Liver (tissue), 9 donors: Measurements from ENCODE around the gene PERCC1. TPM values are rescaled to one million over a fixed set of nuclear protein-coding genes. Genes with fewer than 3 reads are reported as not detected.

Source experiments
- DNase-seq: peaks from one replicate; pipeline ENCODE4 v3.0.0-alpha.2; 2017; ENCODE audit warnings: low spot score
- H3K27ac ChIP-seq, 2 donors: one replicate each; pipeline ENCODE4 v1.7.0; 2013; ENCODE audit warnings: inconsistent platforms in 2 of 2, low read length in 2 of 2, control low read depth in 1 of 2, low read depth in 1 of 2, mild to moderate bottlenecking in 1 of 2
- H3K27me3 ChIP-seq, 4 donors: one replicate each; pipeline versions ENCODE4 v1.6.1 to v1.7.0; 2013; ENCODE audit warnings: low read length in 3 of 4, inconsistent platforms in 1 of 4, mild to moderate bottlenecking in 1 of 4, moderate library complexity in 1 of 4; ENCODE audit not compliant: control insufficient read depth in 4 of 4, insufficient read depth in 4 of 4
- H3K36me3 ChIP-seq, 4 donors: one replicate each; pipeline versions ENCODE4 v1.6.1 to v1.7.0; 2013; ENCODE audit warnings: low read length in 3 of 4, mild to moderate bottlenecking in 3 of 4, low read depth in 1 of 4, moderate library complexity in 1 of 4; ENCODE audit not compliant: control insufficient read depth in 4 of 4, insufficient read depth in 3 of 4
- H3K4me1 ChIP-seq, 4 donors: one replicate each; pipeline versions ENCODE4 v1.6.1 to v1.7.0; 2013; ENCODE audit warnings: low read length in 3 of 4, mild to moderate bottlenecking in 3 of 4, moderate library complexity in 1 of 4; ENCODE audit not compliant: control insufficient read depth in 4 of 4, insufficient read depth in 4 of 4
- H3K4me3 ChIP-seq, 3 donors: one replicate each; pipeline versions ENCODE4 v1.6.1 to v1.7.0; 2013; ENCODE audit warnings: low read length in 3 of 3, control low read depth in 1 of 3, low read depth in 1 of 3, mild to moderate bottlenecking in 1 of 3
- H3K9ac ChIP-seq, 2 donors: one replicate each; pipeline ENCODE4 v1.7.0; 2013; ENCODE audit warnings: low read length in 2 of 2, mild to moderate bottlenecking in 2 of 2, moderate library complexity in 2 of 2, control low read depth in 1 of 2, low read depth in 1 of 2
- H3K9me3 ChIP-seq, 4 donors: one replicate each; pipeline versions ENCODE4 v1.6.1 to v1.7.0; 2013; ENCODE audit warnings: low read length in 3 of 4; ENCODE audit not compliant: control insufficient read depth in 4 of 4
- ATF3 ChIP-seq: IDR thresholded peaks from 2 replicates; pipeline ENCODE4 v1.6.1; 2016; ENCODE audit warnings: antibody characterized with exemption
- CTCF ChIP-seq: fragments of 150-350 bp; IDR thresholded peaks from 2 replicates; pipeline ENCODE4 v1.5.1; 2017; ENCODE audit warnings: improper control_type of control experiment, low read depth, low read length; ENCODE audit not compliant: missing input control
- EGR1 ChIP-seq, 2 donors: IDR thresholded peaks; 2 replicates each; pipeline ENCODE4 v1.6.1; 2016 to 2018; ENCODE audit warnings: antibody characterized with exemption in 2 of 2, low read depth in 2 of 2
- FOXA1 ChIP-seq: IDR thresholded peaks from 2 replicates; pipeline ENCODE4 v1.6.1; 2016; ENCODE audit warnings: antibody characterized with exemption
- FOXA2 ChIP-seq: IDR thresholded peaks from 2 replicates; pipeline ENCODE4 v1.6.1; 2016; ENCODE audit warnings: antibody characterized with exemption
- GABPA ChIP-seq, 2 donors: IDR thresholded peaks in 1 of 2; conservative IDR thresholded peaks in 1 of 2; 2 replicates each; pipeline ENCODE4 v1.6.1; 2016; ENCODE audit warnings: antibody characterized with exemption in 2 of 2, mild to moderate bottlenecking in 1 of 2, moderate library complexity in 1 of 2
- HNF4A ChIP-seq, 2 donors: conservative IDR thresholded peaks; 2 replicates each; pipeline ENCODE4 v1.6.1; 2016; ENCODE audit warnings: antibody characterized with exemption in 2 of 2, mild to moderate bottlenecking in 2 of 2
- HNF4G ChIP-seq: IDR thresholded peaks from 2 replicates; pipeline ENCODE4 v1.6.1; 2016; ENCODE audit warnings: antibody characterized with exemption
- JUND ChIP-seq, 2 donors: IDR thresholded peaks; 2 replicates each; pipeline ENCODE4 v1.6.1; 2016; ENCODE audit warnings: antibody characterized with exemption in 2 of 2
- NR2F2 ChIP-seq: IDR thresholded peaks from 2 replicates; pipeline ENCODE4 v1.6.1; 2016; ENCODE audit warnings: antibody characterized with exemption
- RAD21 ChIP-seq, 2 donors: IDR thresholded peaks; 2 replicates each; pipeline ENCODE4 v1.6.1; 2016; ENCODE audit warnings: antibody characterized with exemption in 2 of 2, mild to moderate bottlenecking in 2 of 2
- REST ChIP-seq: IDR thresholded peaks from 2 replicates; pipeline ENCODE4 v1.6.1; 2016; ENCODE audit warnings: antibody characterized with exemption, mild to moderate bottlenecking
- RXRA ChIP-seq, 2 donors: IDR thresholded peaks; 2 replicates each; pipeline ENCODE4 v1.6.1; 2017 to 2018; ENCODE audit warnings: antibody characterized with exemption in 2 of 2, mild to moderate bottlenecking in 1 of 2
- SP1 ChIP-seq: IDR thresholded peaks from 2 replicates; pipeline ENCODE4 v1.6.1; 2018; ENCODE audit warnings: antibody characterized with exemption, mild to moderate bottlenecking
- YY1 ChIP-seq: IDR thresholded peaks from 2 replicates; pipeline ENCODE4 v1.6.1; 2016; ENCODE audit warnings: antibody characterized with exemption, mild to moderate bottlenecking
- ZBTB33 ChIP-seq: IDR thresholded peaks from 2 replicates; pipeline ENCODE4 v1.6.1; 2016; ENCODE audit warnings: antibody characterized with exemption
- WGBS: extraction: QIAGEN DNeasy Blood & Tissue Kit; methylation state at CpG from one replicate; pipeline ENCODE4 v1.1.7; 2013; 5-methylcytosine and 5-hydroxymethylcytosine counted together
- polyA plus RNA-seq, 2 donors: library from polyadenylated mRNA; stranded (reverse) in 1 of 2; unstranded in 1 of 2; fragments of 200-250 nt in 1 of 2; fragments of >200 nt in 1 of 2; fragmentation: Nextera tagmentation in 1 of 2; extraction: Ambion mirVana in 1 of 2; gene quantifications; one replicate each; pipeline versions ENCODE4 v1.2.1 to v1.2.3, GENCODE V29; 2013 to 2015
- total RNA-seq, 2 donors: library from RNA; depleted of rRNA; stranded (reverse); fragments of >200 nt; gene quantifications; one replicate each; pipeline ENCODE4 v1.2.3, GENCODE V29; 2014
- donor health status: healthy.
- donor health status: healthy.
- donor health status: healthy.
- donor health status: healthy.
- donor health status: healthy.

PERCC1 gene
- total and polyA plus RNA-seq, 4 donors: 0.50 to 4.7 TPM; not detected in 2

GRCh38 chr16:1433756-1434155, 2.9 kb downstream of the PERCC1 start:
- peaks cover 5 to 14% (median 9%) of the 10 kb centered on the region in 4 donors for H3K4me1 ChIP-seq
- DNase-seq: no peak
- no peaks in the 10 kb centered on the region for H3K27me3 ChIP-seq
- H3K36me3 ChIP-seq: no peaks in the 10 kb centered on the region
- WGBS: 76% methylated on average over 22 of the region's 22 CpGs
- no peak for TF ChIP-seq YY1
- no peak for TF ChIP-seq FOXA1
- no peak for TF ChIP-seq HNF4G
- TF ChIP-seq NR2F2: no peak
- no peak for TF ChIP-seq GABPA (IDR thresholded peaks at IDR 0.05 in 1 of 2, conservative IDR thresholded peaks at IDR 0.05 in 1 of 2)
- TF ChIP-seq RAD21 (IDR thresholded peaks at IDR 0.05): no peak
- TF ChIP-seq ZBTB33: no peak
- no peak overlapping the region for H3K9ac ChIP-seq
- H3K27ac ChIP-seq: no peak overlapping the region
- H3K4me3 ChIP-seq: no peak overlapping the region
- no peaks in the 10 kb centered on the region for H3K9me3 ChIP-seq

GRCh38 chr16:1434644-1435592, 4.0 kb downstream of the PERCC1 start:
- Histone ChIP-seq H3K4me1 (peaks cover 5 to 14% (median 9%) of the 10 kb centered on the region in 4 donors), H3K27ac (no peak overlapping the region), H3K9me3 (no peaks in the 10 kb centered on the region), H3K36me3 (no peaks in the 10 kb centered on the region), H3K27me3 (no peaks in the 10 kb centered on the region), H3K9ac (no peak overlapping the region), H3K4me3 (no peak overlapping the region)
- no peak for DNase-seq
- no peak for TF ChIP-seq FOXA1
- no peak for TF ChIP-seq GABPA (IDR thresholded peaks at IDR 0.05 in 1 of 2, conservative IDR thresholded peaks at IDR 0.05 in 1 of 2)
- TF ChIP-seq RXRA (IDR thresholded peaks at IDR 0.05): no peak
- no peak for TF ChIP-seq HNF4G
- TF ChIP-seq CTCF: no peak
- no peak for TF ChIP-seq REST
- no peak for TF ChIP-seq SP1
- TF ChIP-seq YY1: no peak
- no peak for TF ChIP-seq RAD21 (IDR thresholded peaks at IDR 0.05)
- TF ChIP-seq HNF4A (conservative IDR thresholded peaks at IDR 0.05): no peak
- no peak for TF ChIP-seq JUND (IDR thresholded peaks at IDR 0.05)
- TF ChIP-seq NR2F2: no peak
- TF ChIP-seq ATF3: no peak
- TF ChIP-seq FOXA2: no peak
- TF ChIP-seq EGR1 (IDR thresholded peaks at IDR 0.05; ENCODE audit: low read depth in 2 of 2): no peak
- WGBS: 96% methylated on average over 40 of the region's 40 CpGs
